Activated CD4-positive, alpha-beta T cell treated with anti-CD3 and anti-CD28 coated beads for 36 hours (primary cell): Measurements from ENCODE around the gene BTBD6. TPM values are rescaled to one million over a fixed set of nuclear protein-coding genes. Genes with fewer than 3 reads are reported as not detected.

ENCODE experiments used
- ATAC-seq: fragments of 200-7000 bp; cut with Tn5 transposase; one replicate; pipeline ENCODE4 v1.10.0; 2021; ENCODE audit warnings: mild to moderate bottlenecking, moderate library complexity
- CTCF ChIA-PET: fragments of 350-600 bp; sonication (Branson Sonifier 250); formaldehyde crosslinking; loops from one replicate; lab custom pipeline; 2021; ENCODE audit warnings: antibody characterized with exemption; lab: Charles Lee
- POLR2A ChIA-PET: fragments of 350-600 bp; sonication (Branson Sonifier 250); formaldehyde crosslinking; loops from one replicate; lab custom pipeline; 2021; ENCODE audit warnings: antibody characterized with exemption, inconsistent platforms; lab: Charles Lee
- DNase-seq: peaks from one replicate; pipeline ENCODE4 v3.0.0-alpha.2; 2020
- H3K27ac Mint-ChIP-seq: one replicate; pipeline ENCODE4 v1.8.0; 2021; ENCODE audit warnings: mixed read lengths
- H3K27me3 Mint-ChIP-seq: one replicate; pipeline ENCODE4 v1.8.0; 2021; ENCODE audit warnings: mixed read lengths
- H3K36me3 Mint-ChIP-seq: one replicate; pipeline ENCODE4 v1.8.0; 2021; ENCODE audit warnings: low read depth, mixed read lengths
- H3K4me1 Mint-ChIP-seq: one replicate; pipeline ENCODE4 v1.8.0; 2021; ENCODE audit warnings: mixed read lengths
- H3K4me3 Mint-ChIP-seq: one replicate; pipeline ENCODE4 v1.8.0; 2021; ENCODE audit warnings: mild to moderate bottlenecking, moderate library complexity, mixed read lengths
- H3K9me3 Mint-ChIP-seq: one replicate; pipeline ENCODE4 v1.8.0; 2021; ENCODE audit warnings: low read depth, mixed read lengths
- intact Hi-C, 2 experiments: fragments of 100-400 bp; cut with DNase I in 1 of 2; cut with micrococcal nuclease in 1 of 2; formaldehyde crosslinking; loops; one replicate each; pipeline versions ENCODE4 v1.14.2 to v1.15.1; 2022 to 2024; cut with DNase I, micrococcal nuclease
- total RNA-seq, 2 experiments: library from RNA; stranded (reverse); gene quantifications; one replicate each; pipeline ENCODE4 v1.2.3, GENCODE V29; 2021

BTBD6 gene
- total RNA-seq, 2 experiments from 2014 or later = 18.9 to 23.2 TPM

- ChIA-PET CTCF (no interaction called here), POLR2A (no interaction called here)
- DNase-seq = no peak
- Mint-ChIP-seq H3K9me3 (no peaks in the 10 kb centered on the region), H3K4me3 (no peak overlapping the region), H3K4me1 (peaks cover 7% of the 10 kb centered on the region), H3K27me3 (peaks cover 6% of the 10 kb centered on the region), H3K36me3 (no peaks in the 10 kb centered on the region), H3K27ac (no peak overlapping the region)
- no peak for ATAC-seq
- intact Hi-C loops = loop anchor here in 1 of 2 experiments (5.0 kb wide), 1 partner anchor 112 kb away; no protein-coding TSS in a partner anchor
Observed at GRCh38 chr14:105204206-105204930, 44.0 kb upstream of the BTBD6 start.

GRCh38 chr14:105204931-105205672 is 43.2 kb upstream of the BTBD6 start:
- intact Hi-C loops = loop anchor here in 1 of 2 experiments (5.0 kb wide), 1 partner anchor 113 kb away; no protein-coding TSS in a partner anchor
- Mint-ChIP-seq H3K36me3 (no peaks in the 10 kb centered on the region), H3K9me3 (no peaks in the 10 kb centered on the region), H3K27me3 (peaks cover 3% of the 10 kb centered on the region), H3K27ac (no peak overlapping the region), H3K4me3 (no peak overlapping the region), H3K4me1 (peaks cover 7% of the 10 kb centered on the region)
- DNase-seq = peak; percentile 17
- ATAC-seq = no peak
- ChIA-PET CTCF (no interaction called here), POLR2A (no interaction called here)

DNA sequence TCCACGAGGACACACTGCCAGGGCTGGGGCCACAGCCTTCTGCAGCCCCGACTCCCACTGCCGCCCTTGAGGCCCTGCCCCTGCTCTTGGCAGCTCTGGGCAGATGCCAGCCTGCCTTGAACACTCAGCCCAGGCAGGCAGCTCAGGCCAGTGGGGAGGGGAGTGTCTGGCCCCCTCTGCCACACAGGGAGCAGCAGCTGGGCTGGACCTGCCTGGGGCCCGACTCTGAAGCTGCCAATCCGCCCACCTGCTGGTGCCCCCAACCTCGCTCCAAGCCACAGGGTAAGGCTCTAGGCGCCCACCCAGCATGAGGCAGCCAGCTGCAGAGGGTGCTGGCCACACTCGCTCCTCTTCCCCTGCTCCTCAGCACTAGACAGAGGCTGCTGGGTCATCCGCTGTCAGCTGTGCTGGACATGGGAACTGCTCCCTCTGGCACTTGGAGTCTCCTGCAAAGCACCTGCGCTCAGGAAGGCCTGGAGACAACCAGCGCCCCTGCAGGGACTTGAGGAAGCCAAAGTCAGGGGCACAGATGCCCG is 42.6 kb upstream of the BTBD6 start:
- Mint-ChIP-seq H3K4me1 (peaks cover 7% of the 10 kb centered on the region), H3K36me3 (no peaks in the 10 kb centered on the region), H3K27me3 (peaks cover 2% of the 10 kb centered on the region), H3K4me3 (no peak overlapping the region), H3K27ac (no peak overlapping the region), H3K9me3 (no peaks in the 10 kb centered on the region)
- ChIA-PET CTCF (no interaction called here), POLR2A (no interaction called here)
- ATAC-seq (no peak), DNase-seq (no peak)
- intact Hi-C loops = no loop called here

- Mint-ChIP-seq H3K27ac (no peak overlapping the region), H3K27me3 (no peaks in the 10 kb centered on the region), H3K9me3 (no peaks in the 10 kb centered on the region), H3K4me3 (no peak overlapping the region), H3K36me3 (no peaks in the 10 kb centered on the region), H3K4me1 (peaks cover 4% of the 10 kb centered on the region)
- no peak for ATAC-seq
- POLR2A ChIA-PET = interaction anchor here (0.5 kb wide), 1 partner anchor 225 kb away, joined by 3 read pairs; no protein-coding TSS in a partner anchor
- intact Hi-C loops = no loop called here
- CTCF ChIA-PET = no interaction called here
- DNase-seq = no peak
Observed at GRCh38 chr14:105206873-105207272, 41.5 kb upstream of the BTBD6 start.

DNA sequence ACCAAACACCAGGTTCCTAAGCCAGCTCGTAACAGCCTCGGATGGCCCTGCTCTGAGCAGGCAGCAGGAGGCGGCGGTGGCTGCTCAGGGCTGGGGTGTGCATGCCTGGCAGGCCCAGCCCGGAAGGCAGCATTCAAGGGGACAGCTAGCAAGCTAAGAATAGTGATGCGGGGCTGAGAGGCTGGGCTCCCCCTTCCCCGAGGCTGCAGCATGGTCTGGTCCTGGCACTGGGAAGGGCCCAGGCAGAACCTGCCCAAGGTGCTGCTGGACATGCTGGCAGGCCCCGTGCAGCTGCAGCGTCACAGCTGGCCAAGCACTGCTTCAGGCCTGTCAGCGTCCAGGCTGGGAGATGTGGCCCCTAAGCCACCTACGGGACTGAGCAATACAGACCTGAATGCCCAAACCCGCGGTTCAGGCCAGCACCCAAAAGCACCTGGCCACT is 40.9 kb upstream of the BTBD6 start:
- Mint-ChIP-seq H3K27me3 (no peaks in the 10 kb centered on the region), H3K4me1 (peaks cover 1% of the 10 kb centered on the region), H3K4me3 (no peak overlapping the region), H3K36me3 (no peaks in the 10 kb centered on the region), H3K9me3 (no peaks in the 10 kb centered on the region), H3K27ac (no peak overlapping the region)
- no peak for ATAC-seq
- POLR2A ChIA-PET = interaction anchor here (0.5 kb wide), 1 partner anchor 225 kb away, joined by 3 read pairs; no protein-coding TSS in a partner anchor
- DNase-seq = peak; percentile 35
- CTCF ChIA-PET = interaction anchor here (0.6 kb wide), 1 partner anchor 131 kb away, joined by 3 read pairs; no protein-coding TSS in a partner anchor
- intact Hi-C loops = no loop called here

GRCh38 chr14:105207996-105208737 is 40.2 kb upstream of the BTBD6 start:
- peaks cover 1% of the 10 kb centered on the region for H3K4me1 Mint-ChIP-seq
- no peaks in the 10 kb centered on the region for H3K27me3 Mint-ChIP-seq
- no peak overlapping the region for H3K4me3 Mint-ChIP-seq
- CTCF ChIA-PET = interaction anchor here (0.6 kb wide), 2 partner anchors 39 to 131 kb away, joined by 3 read pairs; no protein-coding TSS in a partner anchor
- no peak overlapping the region for H3K27ac Mint-ChIP-seq
- H3K9me3 Mint-ChIP-seq = no peaks in the 10 kb centered on the region
- DNase-seq (no peak), ATAC-seq (no peak)
- intact Hi-C loops = no loop called here
- POLR2A ChIA-PET = no interaction called here
- no peaks in the 10 kb centered on the region for H3K36me3 Mint-ChIP-seq

GRCh38 chr14:105208738-105209075 is 39.6 kb upstream of the BTBD6 start:
- intact Hi-C loops = no loop called here
- Mint-ChIP-seq H3K4me1 (peaks cover 1% of the 10 kb centered on the region), H3K27me3 (no peaks in the 10 kb centered on the region), H3K27ac (no peak overlapping the region), H3K36me3 (no peaks in the 10 kb centered on the region), H3K4me3 (no peak overlapping the region), H3K9me3 (no peaks in the 10 kb centered on the region)
- no peak for ATAC-seq
- ChIA-PET POLR2A (no interaction called here), CTCF (interaction anchor here (0.6 kb wide), 1 partner anchor 38 kb away, joined by 3 read pairs; no protein-coding TSS in a partner anchor)
- no peak for DNase-seq

DNA sequence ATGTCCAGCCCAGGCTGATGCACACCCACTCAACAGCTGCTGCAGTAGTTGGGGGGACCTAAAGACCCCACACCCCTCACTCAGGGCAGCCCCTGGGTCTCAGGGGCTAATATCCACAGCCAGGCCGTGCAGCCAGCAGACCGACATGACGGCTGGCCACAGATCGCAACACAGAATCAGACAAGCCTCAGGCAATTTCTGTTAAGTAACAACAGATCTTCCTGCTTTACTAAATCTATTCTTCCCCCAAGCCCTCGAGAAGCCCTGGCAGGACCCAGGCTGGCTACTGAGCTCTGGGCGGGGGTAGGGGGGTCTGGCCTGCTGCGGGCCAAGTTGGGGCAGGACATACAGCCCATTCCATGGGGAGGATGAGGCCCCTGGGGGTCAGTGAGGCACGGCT is 39.2 kb upstream of the BTBD6 start:
- Mint-ChIP-seq H3K9me3 (no peaks in the 10 kb centered on the region), H3K27me3 (no peaks in the 10 kb centered on the region), H3K27ac (no peak overlapping the region), H3K36me3 (no peaks in the 10 kb centered on the region), H3K4me3 (no peak overlapping the region), H3K4me1 (peaks cover under 1% of the 10 kb centered on the region)
- intact Hi-C loops = no loop called here
- CTCF ChIA-PET = no interaction called here
- ATAC-seq (no peak), DNase-seq (no peak)
- POLR2A ChIA-PET = no interaction called here

- no peak for DNase-seq
- H3K27me3 Mint-ChIP-seq = no peaks in the 10 kb centered on the region
- no peak overlapping the region for H3K4me3 Mint-ChIP-seq
- POLR2A ChIA-PET = no interaction called here
- CTCF ChIA-PET = no interaction called here
- intact Hi-C loops = no loop called here
- H3K9me3 Mint-ChIP-seq = no peaks in the 10 kb centered on the region
- H3K4me1 Mint-ChIP-seq = no peaks in the 10 kb centered on the region
- no peaks in the 10 kb centered on the region for H3K36me3 Mint-ChIP-seq
- ATAC-seq = no peak
- no peak overlapping the region for H3K27ac Mint-ChIP-seq
Observed at GRCh38 chr14:105209646-105210045, 38.7 kb upstream of the BTBD6 start.

DNA sequence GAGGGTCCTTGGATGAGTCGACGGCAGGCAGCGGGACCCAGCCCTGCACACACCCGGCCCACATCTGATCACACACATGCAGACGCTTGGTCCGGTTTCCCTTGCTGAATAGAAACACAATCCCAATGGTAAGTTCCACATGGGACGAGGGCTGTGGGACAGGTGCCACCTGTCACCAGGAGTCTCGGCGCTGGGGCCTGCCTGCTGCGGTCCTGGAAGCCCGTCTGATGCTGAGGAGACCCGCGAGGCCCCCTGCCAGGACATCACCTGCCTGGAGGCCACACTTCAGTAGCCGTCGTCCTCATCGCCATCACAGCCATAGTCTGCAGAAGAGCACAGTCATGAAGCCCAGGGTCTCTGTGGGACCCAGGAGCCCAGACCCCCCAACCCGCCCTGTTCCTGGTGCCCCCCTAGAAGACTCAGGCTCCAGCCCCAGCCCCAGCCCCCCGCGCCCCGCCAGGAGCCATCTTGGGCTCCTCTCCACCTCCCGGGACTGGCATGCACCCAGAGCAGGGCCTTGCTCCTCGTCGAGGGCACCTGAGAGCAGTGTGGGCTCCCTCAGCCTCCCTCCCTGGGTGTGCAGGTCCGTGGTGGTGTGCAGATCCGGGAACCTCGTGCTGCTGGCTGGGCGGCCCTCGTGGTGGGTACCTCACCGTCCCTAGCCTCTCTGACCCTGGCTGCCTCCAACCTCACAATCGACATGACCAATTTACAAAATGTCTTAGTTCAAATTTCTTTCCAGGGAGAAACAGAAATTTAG is 37.9 kb upstream of the BTBD6 start:
- ChIA-PET POLR2A (no interaction called here), CTCF (interaction anchor here (0.6 kb wide), 1 partner anchor 582 kb away, joined by 3 read pairs; no protein-coding TSS in a partner anchor)
- ATAC-seq (no peak), DNase-seq (no peak)
- H3K4me3 Mint-ChIP-seq = no peak overlapping the region
- intact Hi-C loops = no loop called here
- H3K9me3 Mint-ChIP-seq = no peaks in the 10 kb centered on the region
- H3K36me3 Mint-ChIP-seq = peaks cover 6% of the 10 kb centered on the region
- H3K27me3 Mint-ChIP-seq = no peaks in the 10 kb centered on the region
- H3K27ac Mint-ChIP-seq = no peak overlapping the region
- H3K4me1 Mint-ChIP-seq = no peaks in the 10 kb centered on the region
